Astrocyte of the spinal cord (primary cell): ENCODE results near the gene ALOX12.

ENCODE experiments used
- DNase-seq: peaks from one replicate; pipeline ENCODE4 v3.0.0; 2011; ENCODE audit warnings: low read depth, low spot score
- H3K4me3 ChIP-seq: 2 replicates; pipeline ENCODE4 v1.5.1; 2011; ENCODE audit warnings: low read depth, mild to moderate bottlenecking, low read length, moderate library complexity
- CTCF ChIP-seq: IDR thresholded peaks from 2 replicates; pipeline ENCODE4 v1.5.1; 2012; ENCODE audit warnings: low read depth, mild to moderate bottlenecking, low read length, inconsistent platforms
- in situ Hi-C: cut with HindIII; loops from 2 replicates; pipeline ENCODE4 v1.10.0; 2017; ENCODE audit warnings: low sequenced_read_pairs

ALOX12 gene

GRCh38 chr17:6994118-6994598 is 1.7 kb upstream of the ALOX12 start:
- no peak for DNase-seq
- in situ Hi-C loops, result no loop called here
- TF ChIP-seq CTCF, result no peak
- H3K4me3 ChIP-seq, result no peak overlapping the region

GRCh38 chr17:6994666-6995256 is 1.1 kb upstream of the ALOX12 start:
- in situ Hi-C loops, result no loop called here
- DNase-seq, result no peak
- TF ChIP-seq CTCF, result no peak
- H3K4me3 ChIP-seq, result no peak overlapping the region

GRCh38 chr17:6996256-6997011 is 585 bp downstream of the ALOX12 start:
- no peak for DNase-seq
- TF ChIP-seq CTCF, result no peak
- in situ Hi-C loops, result no loop called here
- H3K4me3 ChIP-seq, result no peak overlapping the region

GRCh38 chr17:6997171-6997570 is 1.3 kb downstream of the ALOX12 start:
- H3K4me3 ChIP-seq, result no peak overlapping the region
- DNase-seq, result no peak
- in situ Hi-C loops, result no loop called here
- TF ChIP-seq CTCF, result no peak

GRCh38 chr17:6998855-6999508 is 3.1 kb downstream of the ALOX12 start:
- DNase-seq, result no peak
- in situ Hi-C loops, result no loop called here
- TF ChIP-seq CTCF, result no peak
- no peak overlapping the region for H3K4me3 ChIP-seq

- H3K4me3 ChIP-seq, result no peak overlapping the region
- in situ Hi-C loops, result no loop called here
- TF ChIP-seq CTCF, result peak; percentile 72
- peak; percentile 31 for DNase-seq
Observed at GRCh38 chr17:7001318-7001961, 5.6 kb downstream of the ALOX12 start.
